ENCODE data around the gene CYLD.

CYLD gene

GRCh38 chr16:50820225-50820624 lies 78.3 kb downstream of the CYLD start:
- CTCF ChIA-PET = no interaction called here
- DNase-seq (ENCODE audit: extremely low spot score) = no peak
- POLR2A ChIA-PET = no interaction called here
- TF ChIP-seq LEF1 (IDR thresholded peaks at IDR 0.05; ENCODE audit: borderline replicate concordance) (no peak), FOXK2 (IDR thresholded peaks at IDR 0.05) (no peak), BHLHE40 (IDR thresholded peaks at IDR 0.05; ENCODE audit: borderline replicate concordance) (no peak), NFRKB (IDR thresholded peaks at IDR 0.05) (no peak), ARNT (IDR thresholded peaks at IDR 0.05) (no peak), SP1 (IDR thresholded peaks at IDR 0.05) (no peak), FOXM1 (IDR thresholded peaks at IDR 0.05; ENCODE audit: borderline replicate concordance) (no peak), PKNOX1 (IDR thresholded peaks at IDR 0.05) (no peak), FOXA1 (IDR thresholded peaks at IDR 0.05) (no peak), TARDBP (IDR thresholded peaks at IDR 0.05) (no peak), SUZ12 (IDR thresholded peaks at IDR 0.05) (no peak), ELF4 (IDR thresholded peaks at IDR 0.05) (no peak)

DNA sequence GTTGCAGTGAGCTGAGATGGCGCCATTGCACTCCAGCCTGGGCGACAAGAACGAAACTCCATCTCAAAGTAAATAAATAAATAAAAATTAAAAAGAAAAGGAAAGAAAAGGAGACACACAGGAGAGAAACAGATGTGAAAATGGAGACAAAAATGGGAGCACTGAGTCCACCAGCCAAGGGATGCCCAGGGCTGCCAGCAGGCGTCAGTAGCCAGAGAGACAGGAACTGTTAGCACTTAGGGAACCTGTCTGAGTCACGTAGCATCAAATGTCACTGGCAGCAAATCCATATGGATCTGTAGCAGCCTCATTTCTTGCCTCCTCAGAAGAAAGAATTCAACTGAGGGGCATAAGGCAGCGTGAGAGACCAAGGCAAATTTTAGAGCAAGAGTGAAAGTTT lies 79.7 kb downstream of the CYLD start:
- TF ChIP-seq FOXK2 (IDR thresholded peaks at IDR 0.05) (no peak), ELF4 (IDR thresholded peaks at IDR 0.05) (no peak), BHLHE40 (IDR thresholded peaks at IDR 0.05; ENCODE audit: borderline replicate concordance) (no peak), TARDBP (IDR thresholded peaks at IDR 0.05) (no peak), PKNOX1 (IDR thresholded peaks at IDR 0.05) (no peak), NFRKB (IDR thresholded peaks at IDR 0.05) (no peak), CTBP1 (IDR thresholded peaks at IDR 0.05; ENCODE audit: borderline replicate concordance) (no peak), SUZ12 (IDR thresholded peaks at IDR 0.05) (no peak), ARNT (IDR thresholded peaks at IDR 0.05) (no peak), LEF1 (IDR thresholded peaks at IDR 0.05; ENCODE audit: borderline replicate concordance) (no peak), FOXM1 (IDR thresholded peaks at IDR 0.05; ENCODE audit: borderline replicate concordance) (no peak), HDGF (IDR thresholded peaks at IDR 0.05; ENCODE audit: borderline replicate concordance) (no peak), SP1 (IDR thresholded peaks at IDR 0.05) (no peak)
- ChIA-PET CTCF (no interaction called here), POLR2A (no interaction called here)
- no peak for DNase-seq (ENCODE audit: extremely low spot score)

- ChIA-PET CTCF (interaction anchor here (1.1 kb wide), 1 partner anchor 16 kb away, joined by 5 read pairs; no protein-coding TSS in a partner anchor), POLR2A (no interaction called here)
These were observed 80.8 kb downstream of the CYLD start for GRCh38 chr16:50822671-50823070.

DNA sequence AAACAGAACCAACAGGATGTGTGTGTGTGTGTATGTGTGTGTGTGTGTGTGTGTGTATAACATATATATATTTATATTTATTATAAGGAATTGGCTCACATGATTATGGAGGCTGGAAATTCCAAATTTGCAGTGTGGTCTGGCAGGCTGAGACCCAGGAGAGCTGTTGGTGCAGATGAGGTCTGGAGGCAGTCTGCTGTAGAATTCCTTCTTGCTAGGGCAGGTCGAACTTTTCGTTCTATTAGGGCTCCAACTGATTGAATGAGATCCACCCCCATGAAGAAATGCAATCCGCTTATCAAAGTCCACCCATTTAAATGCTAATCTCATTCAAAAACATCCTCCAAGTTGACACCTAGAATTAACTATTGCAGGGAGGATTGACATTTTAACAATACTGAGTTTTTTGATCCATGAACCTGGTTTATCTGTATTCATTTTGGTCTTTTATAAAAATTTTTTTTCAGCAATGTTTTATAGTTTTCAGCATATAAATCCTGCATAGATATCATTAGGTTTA lies 85.0 kb downstream of the CYLD start:
- ChIA-PET POLR2A (no interaction called here), CTCF (interaction anchor here (0.6 kb wide), 1 partner anchor 83 kb away, joined by 3 read pairs; no protein-coding TSS in a partner anchor)
- TF ChIP-seq HDGF (IDR thresholded peaks at IDR 0.05; ENCODE audit: borderline replicate concordance) (no peak), TARDBP (IDR thresholded peaks at IDR 0.05) (no peak), ELF4 (IDR thresholded peaks at IDR 0.05) (no peak), LEF1 (IDR thresholded peaks at IDR 0.05; ENCODE audit: borderline replicate concordance) (no peak), SP1 (IDR thresholded peaks at IDR 0.05) (no peak), ARNT (IDR thresholded peaks at IDR 0.05) (no peak), BHLHE40 (IDR thresholded peaks at IDR 0.05; ENCODE audit: borderline replicate concordance) (no peak), FOXK2 (IDR thresholded peaks at IDR 0.05) (no peak), L3MBTL2 (conservative IDR thresholded peaks at IDR 0.05) (no peak), FOXM1 (IDR thresholded peaks at IDR 0.05; ENCODE audit: borderline replicate concordance) (no peak), NFRKB (IDR thresholded peaks at IDR 0.05) (no peak), FOXA1 (IDR thresholded peaks at IDR 0.05) (no peak)
- DNase-seq (ENCODE audit: extremely low spot score) = no peak

More at GRCh38 chr16:50822671-50823070, 80.8 kb downstream of the CYLD start:
- TF ChIP-seq FOXM1 (IDR thresholded peaks at IDR 0.05; ENCODE audit: borderline replicate concordance) = no peak
- DNase-seq (ENCODE audit: extremely low spot score) = no peak

- ChIA-PET POLR2A (no interaction called here), CTCF (no interaction called here)
- TF ChIP-seq L3MBTL2 (conservative IDR thresholded peaks at IDR 0.05) (no peak), TARDBP (IDR thresholded peaks at IDR 0.05) (no peak), ZNF384 (IDR thresholded peaks at IDR 0.05) (no peak), SUZ12 (IDR thresholded peaks at IDR 0.05) (no peak), HDGF (IDR thresholded peaks at IDR 0.05; ENCODE audit: borderline replicate concordance) (no peak), FOXK2 (IDR thresholded peaks at IDR 0.05) (no peak), SP1 (IDR thresholded peaks at IDR 0.05) (no peak), ARNT (IDR thresholded peaks at IDR 0.05) (no peak)
- no peak for DNase-seq (ENCODE audit: extremely low spot score)
These were observed 86.3 kb downstream of the CYLD start for GRCh38 chr16:50828164-50828702.

DNA sequence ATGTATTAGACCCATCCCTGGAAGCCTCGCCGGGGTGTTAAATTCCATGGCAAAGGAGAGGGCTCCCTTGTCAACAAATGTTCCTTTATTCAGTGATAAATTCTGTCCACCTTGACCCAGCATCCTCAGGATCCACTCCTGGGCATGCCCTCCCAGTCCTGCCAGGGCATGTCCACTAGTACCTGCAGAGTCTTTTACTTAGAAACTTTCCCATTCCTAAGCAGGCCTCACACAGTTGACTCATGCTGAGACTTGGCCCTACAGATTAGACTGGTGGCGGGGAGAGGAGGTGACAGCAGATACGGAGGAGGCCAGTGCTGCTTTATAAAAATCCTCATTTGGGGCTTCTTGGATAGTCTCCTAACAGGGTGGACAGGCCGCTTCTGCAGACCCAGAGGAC lies 88.8 kb downstream of the CYLD start:
- CTCF ChIA-PET = no interaction called here
- POLR2A ChIA-PET = no interaction called here
- TF ChIP-seq FOXA1 (IDR thresholded peaks at IDR 0.05) (no peak), L3MBTL2 (conservative IDR thresholded peaks at IDR 0.05) (no peak), BHLHE40 (IDR thresholded peaks at IDR 0.05; ENCODE audit: borderline replicate concordance) (no peak), SUZ12 (IDR thresholded peaks at IDR 0.05) (no peak), SP1 (IDR thresholded peaks at IDR 0.05) (no peak), LEF1 (IDR thresholded peaks at IDR 0.05; ENCODE audit: borderline replicate concordance) (no peak), ZNF384 (IDR thresholded peaks at IDR 0.05) (no peak), CTBP1 (IDR thresholded peaks at IDR 0.05; ENCODE audit: borderline replicate concordance) (no peak), TARDBP (IDR thresholded peaks at IDR 0.05) (no peak), ARNT (IDR thresholded peaks at IDR 0.05) (no peak), ELF4 (IDR thresholded peaks at IDR 0.05) (no peak), FOXK2 (IDR thresholded peaks at IDR 0.05) (no peak), PKNOX1 (IDR thresholded peaks at IDR 0.05) (no peak), HDGF (IDR thresholded peaks at IDR 0.05; ENCODE audit: borderline replicate concordance) (no peak), FOXM1 (IDR thresholded peaks at IDR 0.05; ENCODE audit: borderline replicate concordance) (no peak), NFRKB (IDR thresholded peaks at IDR 0.05) (no peak)
- DNase-seq (ENCODE audit: extremely low spot score) = no peak
